GM15510 (cell line): ENCODE results near the gene C1QTNF12.

Experiments
- POLR2A ChIP-seq: IDR thresholded peaks from 3 replicates; pipeline ENCODE4 v1.6.1; 2011; ENCODE audit warnings: borderline replicate concordance; ENCODE audit not compliant: insufficient read length; ENCODE audit errors: extremely low read depth

C1QTNF12 gene

DNA sequence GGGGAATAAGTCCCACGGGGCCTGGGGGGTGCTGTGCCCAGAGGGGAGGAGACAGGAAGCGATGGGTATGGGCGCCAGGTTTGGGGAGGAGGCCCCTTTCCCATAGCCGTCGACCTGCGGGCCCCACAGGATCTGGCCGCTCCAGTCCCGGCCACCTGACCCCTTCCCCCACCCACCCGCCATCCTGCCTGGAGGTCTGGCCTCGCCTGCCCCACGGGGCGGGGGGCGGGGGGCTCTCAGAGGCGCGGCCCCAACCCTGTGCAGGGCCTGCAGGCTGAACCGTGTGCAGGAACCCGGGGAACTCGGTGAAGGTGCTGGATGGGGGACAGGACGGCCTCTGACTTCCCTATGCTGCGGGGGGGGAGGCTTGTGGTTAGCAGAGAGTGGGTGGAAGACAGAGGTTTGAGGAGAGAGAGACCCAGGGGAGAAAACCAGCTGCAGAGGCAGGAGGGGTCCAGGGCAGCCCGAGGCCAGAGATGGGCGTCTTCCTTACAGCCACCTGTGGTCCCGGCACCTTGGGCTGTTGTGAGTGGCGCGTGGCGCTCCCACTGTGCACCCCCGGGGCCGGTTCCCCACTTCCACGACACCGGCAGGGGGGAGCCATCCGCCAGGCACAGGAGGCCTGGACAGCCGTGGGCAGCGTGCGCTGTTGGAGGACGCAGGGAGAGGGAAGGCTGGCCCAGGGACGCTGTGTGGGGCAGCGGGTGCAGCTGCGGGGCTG is 37.6 kb downstream of the C1QTNF12 start:
- no peak for TF ChIP-seq POLR2A

DNA sequence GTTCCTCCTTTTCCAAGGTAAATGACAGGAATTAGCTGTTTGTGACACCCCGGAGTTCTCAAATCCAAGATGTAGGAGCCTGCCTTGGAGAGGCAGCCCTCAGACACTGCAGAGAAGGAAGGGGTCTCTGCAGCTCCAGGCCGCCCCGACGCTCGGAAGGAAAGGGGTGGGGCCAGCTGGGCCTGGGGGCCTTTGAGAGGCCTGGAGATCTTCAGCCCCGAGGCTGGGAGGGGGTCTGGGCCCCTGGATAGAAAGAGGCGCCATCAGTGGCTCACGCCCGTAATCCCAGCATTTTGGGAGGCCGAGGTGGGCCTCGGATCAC is 39.0 kb downstream of the C1QTNF12 start:
- no peak for TF ChIP-seq POLR2A

DNA sequence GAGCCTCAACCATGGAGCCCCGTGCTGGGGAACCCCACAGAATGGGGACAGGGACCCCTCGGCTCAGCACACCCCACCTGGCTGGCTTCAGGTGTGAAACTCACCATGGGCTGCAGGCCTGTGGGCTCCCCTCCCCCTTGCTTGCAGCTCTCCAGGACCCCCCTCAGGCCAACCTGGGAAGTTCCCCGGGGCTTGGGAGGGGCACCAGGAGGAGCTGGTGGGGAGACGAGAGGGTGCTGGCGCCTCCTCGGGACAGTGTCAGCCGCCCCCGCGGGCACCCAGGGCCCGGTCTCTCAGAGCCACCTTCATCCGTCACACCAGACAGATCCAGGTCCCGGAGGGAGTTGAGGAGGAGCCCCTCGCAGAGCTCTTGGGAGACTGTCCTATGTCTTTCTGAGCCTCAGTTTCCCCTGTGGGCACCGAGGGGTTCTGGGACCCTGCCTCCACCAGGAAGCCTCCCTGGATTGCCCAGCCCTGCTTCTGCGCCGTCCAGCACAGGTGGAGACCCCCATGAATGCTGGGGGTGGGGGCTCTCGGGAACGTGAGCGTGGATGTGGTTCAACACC is 39.5 kb downstream of the C1QTNF12 start:
- TF ChIP-seq POLR2A = no peak

DNA sequence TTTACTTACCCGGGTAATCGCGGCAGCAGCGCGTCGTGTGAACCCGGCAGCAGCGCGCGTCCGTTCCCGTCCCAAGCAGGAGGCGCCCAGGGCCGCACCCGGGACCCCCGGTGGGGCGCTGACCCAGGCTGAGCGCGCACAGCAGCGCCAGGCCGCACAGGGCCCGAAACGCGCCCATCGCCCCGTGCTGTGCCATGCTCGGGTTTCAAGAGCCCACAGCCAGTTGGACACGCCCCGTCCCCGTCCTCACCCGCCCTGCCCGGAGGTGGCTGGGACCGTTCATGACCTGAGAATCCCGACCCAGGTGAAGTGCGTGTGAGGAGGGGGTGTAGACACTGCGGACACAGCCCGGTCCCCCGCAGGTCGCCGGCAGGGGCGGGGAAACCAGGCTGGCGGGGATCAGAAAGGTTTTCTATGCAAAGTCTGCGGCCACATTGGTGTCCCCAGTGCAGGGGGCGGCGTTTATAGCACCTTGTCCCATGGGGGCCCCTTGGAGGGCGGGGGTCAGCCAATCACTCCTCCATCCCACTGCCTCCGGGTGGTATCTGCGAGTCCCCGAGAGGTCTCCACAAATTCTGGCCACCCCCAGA is 40.1 kb downstream of the C1QTNF12 start, which contains the start of gene TNFRSF18:
Gene TNFRSF18, minus strand, starts transcription at position 217 of the 590 bp plus-strand sequence. Its CDS starts 21 bp downstream, at position 196.
- no peak for TF ChIP-seq POLR2A

DNA sequence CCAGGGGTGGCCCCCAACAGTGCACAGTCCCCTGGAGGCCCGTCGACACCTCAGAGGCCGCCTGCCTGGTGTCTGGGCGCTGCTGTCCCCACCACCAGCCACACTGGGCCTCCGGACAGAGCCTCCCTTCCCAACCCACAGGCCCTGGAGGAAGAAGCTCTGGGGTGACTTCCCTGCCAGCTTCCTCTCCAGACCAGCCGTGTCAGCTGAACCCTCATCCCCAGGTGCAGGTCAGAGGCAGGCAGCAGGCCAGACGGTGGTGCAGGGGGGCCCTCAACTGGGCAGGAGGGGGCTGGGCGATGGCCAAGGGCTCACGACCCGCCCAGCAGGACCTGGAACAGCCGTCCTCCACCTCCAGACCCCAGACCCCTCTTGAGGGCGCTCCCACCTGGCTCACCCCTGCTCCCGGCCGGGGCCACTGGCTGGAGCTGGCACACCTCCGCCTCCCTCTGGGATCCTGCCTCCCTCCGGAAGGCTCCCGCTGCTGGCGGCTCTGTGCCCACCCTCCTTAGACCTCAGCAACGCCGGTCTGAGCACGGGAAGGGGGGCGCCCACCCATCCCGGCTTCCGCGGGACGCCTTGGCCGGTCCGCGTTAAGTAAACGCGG is 40.6 kb downstream of the C1QTNF12 start:
- TF ChIP-seq POLR2A = no peak

DNA sequence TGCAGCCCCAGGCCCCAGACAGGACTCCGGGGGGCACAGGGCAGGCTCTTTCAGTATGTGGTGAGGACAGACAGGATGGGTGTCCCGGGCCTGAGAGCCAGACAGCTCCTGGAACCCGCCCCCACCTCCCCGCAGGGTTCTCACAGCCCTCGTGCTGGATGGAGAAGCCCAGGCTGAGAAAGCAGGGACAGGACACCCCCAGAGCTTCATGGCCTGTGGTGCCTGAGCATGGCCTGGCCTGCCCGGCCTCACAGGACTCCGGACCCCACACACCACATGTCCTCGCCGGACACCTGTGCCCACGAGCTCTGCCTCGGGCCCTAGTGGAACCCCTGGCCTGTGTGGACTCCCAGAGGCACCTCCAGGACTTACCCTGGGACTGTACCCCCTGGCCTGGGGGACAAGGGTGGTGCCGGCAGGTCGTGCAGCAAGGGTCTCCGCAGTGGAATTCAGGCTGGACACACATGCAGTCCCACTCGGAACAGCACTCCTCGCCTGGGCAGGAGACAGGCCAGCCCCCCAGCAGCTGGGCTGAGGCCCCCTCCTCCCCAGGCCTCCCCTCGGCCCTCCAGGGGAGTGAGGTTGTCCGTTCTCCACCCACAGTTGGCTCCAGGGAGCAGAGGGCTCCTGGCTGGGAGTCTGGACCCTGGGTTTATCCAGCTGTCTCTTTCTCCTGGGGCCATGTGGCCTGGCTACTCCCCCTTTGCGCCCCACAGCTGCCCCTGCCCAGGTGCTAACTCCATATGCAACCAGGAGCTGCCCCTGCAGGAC is 41.3 kb downstream of the C1QTNF12 start:
- no peak for TF ChIP-seq POLR2A

DNA sequence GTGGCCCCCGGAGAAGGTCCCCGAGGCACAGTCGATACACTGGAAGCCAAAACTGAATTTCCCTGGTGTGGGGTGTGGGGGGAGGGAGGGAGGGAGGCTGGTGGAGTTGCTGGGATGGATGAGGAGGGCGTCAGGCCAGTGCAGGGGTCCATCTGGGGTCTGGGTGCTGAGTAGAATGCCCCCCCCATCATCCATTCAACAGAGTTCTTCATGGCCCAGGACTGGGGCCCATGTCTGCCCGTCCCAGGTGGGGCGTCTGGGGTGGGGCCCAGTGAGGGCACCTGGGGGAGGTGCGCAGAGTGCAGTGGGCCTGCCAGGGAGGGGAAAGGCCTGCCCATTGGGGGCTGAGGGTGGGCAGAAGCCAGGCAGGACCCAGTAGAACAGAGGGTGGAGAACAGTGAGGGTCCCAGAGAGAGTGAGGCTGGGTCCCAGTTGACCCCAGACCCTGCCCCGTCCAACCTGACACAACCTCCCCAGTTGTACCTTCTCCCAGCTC is 42.0 kb downstream of the C1QTNF12 start:
- no peak for TF ChIP-seq POLR2A

DNA sequence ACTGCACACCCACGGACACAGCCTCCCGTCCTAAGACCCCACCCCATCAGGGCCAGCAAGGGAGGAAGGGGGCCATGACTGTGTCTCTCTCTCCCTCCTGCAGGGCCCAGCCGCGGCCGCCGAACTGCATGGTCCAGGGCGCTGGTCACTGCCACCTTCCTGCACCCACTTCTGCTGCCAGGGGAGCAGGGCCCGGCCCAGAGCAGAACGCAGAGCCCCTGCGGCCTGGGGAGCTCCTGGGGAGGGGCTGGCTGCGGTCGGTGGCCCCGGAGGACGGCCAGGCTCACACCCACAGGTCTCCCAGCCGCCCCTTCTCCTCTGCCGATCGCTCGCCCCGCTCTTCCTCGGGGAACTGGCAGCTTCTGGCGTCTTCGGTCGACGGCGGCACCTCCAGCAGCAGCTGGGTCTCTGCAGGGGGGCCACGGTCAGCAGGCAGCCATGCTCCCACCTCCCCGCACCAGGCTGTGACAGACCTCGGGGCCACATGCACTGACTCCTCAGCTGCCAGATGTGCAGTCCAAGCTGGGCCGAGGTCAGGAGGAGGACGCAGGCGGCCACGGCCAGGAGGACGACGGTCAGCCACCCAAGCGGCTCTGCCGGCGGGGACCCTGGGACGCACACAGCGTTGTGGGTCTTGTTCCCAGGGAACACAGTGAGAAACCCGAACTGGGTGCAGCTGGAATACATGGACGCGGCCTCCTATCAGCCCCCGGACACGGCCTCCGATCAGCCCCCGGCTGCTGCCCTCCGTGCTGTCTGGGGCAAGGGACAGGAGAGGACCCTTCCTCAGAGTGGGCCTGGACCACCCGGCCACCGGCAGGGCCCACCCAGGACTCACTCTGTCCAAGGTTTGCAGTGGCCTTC is 42.7 kb downstream of the C1QTNF12 start:
- no peak for TF ChIP-seq POLR2A

DNA sequence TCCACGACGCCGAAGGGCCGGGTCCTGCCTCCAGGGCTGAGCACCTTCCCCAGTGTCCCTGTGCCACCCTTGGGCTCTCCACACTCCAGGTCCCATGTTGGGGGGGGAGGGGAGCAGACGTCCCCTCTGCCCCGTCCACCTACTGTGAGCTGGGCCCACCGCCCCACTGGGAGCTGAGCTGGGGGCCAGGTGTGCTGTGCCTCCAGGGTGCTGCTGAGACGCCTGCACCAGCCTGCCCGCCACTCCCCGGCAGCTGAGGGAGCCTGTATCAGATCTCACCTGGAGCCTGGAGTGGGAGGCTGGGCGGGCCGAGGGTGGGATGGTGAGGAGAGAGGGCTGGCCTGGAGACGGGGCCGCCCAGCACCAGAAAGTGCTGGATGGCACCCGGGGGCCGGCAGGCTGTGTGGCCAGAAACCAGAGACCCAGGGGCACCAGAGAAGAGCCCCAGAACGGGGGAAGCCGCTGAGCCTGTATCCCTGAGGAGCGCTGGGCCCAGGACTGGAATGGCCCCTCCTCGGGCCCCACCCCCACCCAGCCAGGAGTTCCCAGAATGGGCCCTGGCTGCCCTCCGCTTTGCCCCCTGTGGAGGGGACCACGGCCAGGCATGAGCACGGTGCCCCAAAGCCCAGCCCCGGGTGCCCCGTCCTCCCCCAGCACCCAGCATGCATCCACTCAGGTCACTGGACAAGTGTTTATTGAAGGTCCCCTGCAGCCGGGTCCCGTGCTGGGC is 43.5 kb downstream of the C1QTNF12 start:
- no peak for TF ChIP-seq POLR2A

DNA sequence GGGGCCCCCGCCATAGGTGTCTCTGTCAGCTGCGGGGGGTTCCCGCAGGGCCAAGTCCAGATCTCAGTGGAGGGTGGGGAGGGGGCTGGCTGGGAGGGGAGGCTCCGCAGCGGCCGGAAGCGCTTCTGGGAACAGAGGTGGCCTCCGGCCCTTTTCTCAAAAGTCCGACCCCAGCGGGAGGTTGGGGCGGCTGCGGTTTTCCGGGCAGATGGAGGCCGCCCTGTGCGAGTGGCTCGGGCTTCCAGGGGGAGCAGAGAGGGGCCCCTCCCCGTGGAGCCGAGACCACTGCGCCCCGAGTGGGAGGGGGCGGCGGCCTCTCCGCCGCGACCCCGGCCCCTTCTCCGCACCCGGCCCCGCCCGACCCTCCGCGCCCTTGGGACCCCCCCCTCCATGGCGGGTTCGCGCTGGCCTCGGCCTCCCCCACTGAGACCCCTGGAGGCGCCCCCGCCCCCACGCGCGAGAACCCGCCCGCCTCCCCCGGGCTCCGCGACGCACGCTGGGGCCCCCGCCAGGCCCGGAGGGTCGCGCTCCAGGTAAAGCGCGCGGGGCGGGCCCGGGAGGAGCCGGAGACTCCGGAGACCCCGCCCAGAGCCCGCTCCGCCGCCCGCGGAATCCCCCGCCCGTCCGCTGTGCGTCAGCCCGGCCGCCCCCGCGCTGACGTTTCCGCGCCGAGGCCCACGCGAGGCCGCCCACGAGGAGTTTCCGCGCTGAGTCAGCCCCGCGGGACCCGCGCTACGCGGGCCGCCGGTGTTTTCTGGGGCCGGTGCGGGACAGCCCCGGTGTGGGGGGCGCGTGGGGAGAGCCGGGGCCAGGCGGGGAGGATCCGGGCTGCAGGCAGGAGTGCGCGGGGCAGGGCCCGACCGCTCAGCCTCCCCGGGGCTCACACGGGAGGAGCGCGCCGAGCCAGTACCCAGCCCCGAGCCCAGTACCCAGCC is 45.4 kb downstream of the C1QTNF12 start:
- no peak for TF ChIP-seq POLR2A

DNA sequence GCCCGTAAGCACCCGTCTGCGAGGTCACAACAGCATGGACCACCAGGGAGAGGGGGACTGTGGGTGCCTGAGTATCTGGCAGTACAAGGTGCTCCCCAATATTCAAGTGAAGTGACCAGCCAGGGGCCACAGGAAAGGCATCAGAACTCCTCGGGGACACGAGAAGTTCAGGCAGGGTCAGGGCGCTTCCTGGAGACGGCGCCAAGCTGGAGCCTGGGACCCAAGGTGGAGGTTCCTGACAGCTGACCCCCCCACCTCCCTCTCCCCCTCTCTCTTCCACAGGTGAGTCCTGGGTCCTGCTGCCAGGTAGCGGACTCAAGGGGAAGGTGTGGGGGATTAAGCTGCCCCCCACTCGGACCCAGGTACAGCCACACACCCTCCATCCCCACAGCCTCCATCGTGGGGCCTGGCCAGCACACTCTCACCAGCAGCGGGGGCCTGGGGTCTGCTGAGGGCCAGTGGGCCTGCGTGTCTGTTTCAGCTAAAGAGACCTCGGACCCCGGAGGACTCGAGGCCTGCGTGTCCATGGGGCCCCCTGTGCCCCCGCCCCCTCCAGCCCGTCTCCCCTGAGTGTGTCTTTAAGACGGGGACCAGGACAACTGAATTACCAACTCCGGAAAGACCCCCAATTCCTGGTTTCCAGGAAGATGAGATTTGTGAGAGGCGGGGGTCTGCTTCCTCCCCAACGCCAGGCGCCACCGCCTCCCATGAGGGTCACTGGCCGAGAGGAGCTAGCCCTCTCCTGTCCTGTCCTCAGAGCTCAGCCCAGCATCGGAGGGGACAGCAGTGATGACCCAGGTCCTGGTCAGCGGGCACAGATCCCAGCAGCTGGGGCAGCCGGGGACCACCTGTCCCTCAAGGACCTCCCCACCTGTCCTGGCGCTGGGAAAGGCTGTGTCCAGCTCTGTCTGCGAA is 46.3 kb downstream of the C1QTNF12 start:
- TF ChIP-seq POLR2A = no peak
